Measurements from ENCODE around the gene BORCS5.
"Not testable (repeated sequence)": the region's sequence is repeated elsewhere in the genome, so short reads cannot be mapped to it uniquely, and the experiment has no call there.

The BORCS5 gene

DNA sequence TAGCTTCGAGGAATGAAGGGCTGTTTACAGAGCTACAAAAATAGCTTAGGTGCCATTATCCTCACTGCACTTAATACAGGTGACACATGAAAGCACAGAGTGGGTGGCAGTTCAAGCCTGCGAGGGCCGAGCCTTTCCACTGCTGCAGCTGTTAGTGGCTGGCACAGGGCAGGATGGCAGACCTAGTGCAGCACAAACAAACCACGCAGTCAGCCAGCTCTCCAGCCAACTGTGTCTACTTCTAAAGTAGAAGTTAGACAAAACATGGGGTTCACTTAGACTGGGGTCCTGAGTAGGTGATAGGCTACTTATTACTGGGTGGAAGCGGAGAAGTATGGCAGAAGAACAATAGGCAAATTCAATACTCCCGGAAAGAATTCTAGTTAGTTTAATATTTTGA is 110.4 kb downstream of the BORCS5 start:
- DNase-seq, result peak; percentile 54

DNA sequence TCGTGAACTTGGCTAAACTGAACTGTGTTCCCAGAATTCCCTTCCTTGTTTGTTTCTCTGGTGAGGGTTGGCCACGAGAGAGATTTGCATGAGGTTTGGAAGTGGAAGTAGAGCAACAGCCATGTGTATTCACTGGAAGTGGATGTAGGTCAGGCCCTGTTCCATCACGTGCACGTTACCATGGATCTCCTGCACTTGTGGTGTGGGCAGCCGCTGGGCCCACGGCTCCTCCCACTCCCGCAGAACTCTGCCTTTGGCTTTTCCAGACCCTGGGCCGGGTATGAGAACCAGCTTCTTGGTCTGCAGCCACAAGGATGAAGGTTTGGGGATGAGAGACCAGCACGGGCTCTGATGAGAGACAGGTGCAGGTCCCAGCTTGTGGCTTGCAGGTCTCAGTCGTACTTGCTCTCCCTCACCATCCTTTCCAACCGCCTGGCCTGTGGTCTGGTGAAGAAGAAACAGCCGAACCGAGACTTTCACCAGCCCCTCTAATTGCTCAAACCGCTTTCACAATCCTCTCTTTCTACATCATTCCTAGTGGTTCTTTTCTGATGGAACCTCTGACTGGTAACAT is 110.9 kb downstream of the BORCS5 start:
- DNase-seq, result peak; percentile 66

DNA sequence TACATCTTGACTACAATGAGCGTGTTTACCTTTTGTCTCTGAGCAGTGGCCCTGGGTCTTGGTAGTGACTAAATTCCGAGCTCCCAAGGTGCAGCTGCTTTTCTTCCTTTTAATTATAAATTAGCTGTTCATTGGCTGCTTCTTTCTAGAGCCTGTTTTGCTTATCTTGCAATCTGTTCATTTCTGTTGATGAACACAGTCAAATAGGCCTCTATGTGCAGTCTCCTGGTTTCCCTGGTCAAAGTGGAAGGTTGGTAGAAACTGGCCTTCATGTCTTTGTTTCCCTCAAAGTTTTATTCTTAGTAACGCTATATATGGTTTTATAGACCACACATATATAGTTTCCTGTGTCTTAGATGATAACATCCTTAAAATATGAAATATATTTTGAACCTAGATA is 111.7 kb downstream of the BORCS5 start:
- no peak for DNase-seq

DNA sequence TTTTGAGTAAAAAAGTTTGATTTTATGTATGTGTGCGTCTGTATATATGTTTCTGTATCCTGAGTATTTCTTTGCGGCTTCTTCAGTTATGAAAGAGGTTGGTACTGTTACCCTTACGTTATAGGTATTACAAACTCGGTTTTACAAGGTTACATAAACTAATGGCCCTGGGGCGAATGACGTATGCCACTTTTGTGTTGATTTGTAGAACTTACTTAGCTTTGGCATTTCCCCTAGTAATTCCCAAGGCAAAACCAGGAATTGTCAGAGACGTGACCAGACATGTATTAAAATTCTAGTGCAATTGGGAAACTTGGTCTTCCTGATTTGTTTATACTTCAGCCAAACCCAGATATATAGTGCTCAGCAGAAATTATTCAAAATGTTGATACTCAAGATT is 112.5 kb downstream of the BORCS5 start:
- DNase-seq, result no peak

DNA sequence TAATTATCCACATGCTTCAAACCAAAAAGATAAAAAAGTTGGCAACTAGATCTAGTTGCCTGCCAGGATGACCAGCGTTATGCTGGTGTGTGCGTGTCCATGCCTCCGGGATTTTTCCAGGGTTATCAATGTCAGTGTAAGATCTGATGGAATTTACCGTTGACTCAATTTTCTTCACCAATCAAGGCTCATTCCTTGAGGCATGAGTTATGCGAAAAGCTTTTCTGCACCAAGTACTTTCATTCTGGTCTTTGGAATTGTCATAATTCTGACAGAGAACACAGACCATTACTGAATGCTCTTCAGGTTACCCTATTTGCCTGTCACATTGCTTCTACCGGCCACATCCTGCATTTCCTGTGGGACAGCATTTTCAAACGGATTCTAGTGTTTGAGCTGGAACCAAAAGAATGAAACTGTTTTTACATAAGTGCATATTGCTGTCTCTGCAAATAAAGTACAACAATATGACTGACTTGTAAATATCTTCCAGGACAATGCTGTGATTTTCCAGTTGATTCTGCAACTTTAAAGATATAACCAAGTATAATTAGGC is 114.0 kb downstream of the BORCS5 start:
- no peak for DNase-seq

DNA sequence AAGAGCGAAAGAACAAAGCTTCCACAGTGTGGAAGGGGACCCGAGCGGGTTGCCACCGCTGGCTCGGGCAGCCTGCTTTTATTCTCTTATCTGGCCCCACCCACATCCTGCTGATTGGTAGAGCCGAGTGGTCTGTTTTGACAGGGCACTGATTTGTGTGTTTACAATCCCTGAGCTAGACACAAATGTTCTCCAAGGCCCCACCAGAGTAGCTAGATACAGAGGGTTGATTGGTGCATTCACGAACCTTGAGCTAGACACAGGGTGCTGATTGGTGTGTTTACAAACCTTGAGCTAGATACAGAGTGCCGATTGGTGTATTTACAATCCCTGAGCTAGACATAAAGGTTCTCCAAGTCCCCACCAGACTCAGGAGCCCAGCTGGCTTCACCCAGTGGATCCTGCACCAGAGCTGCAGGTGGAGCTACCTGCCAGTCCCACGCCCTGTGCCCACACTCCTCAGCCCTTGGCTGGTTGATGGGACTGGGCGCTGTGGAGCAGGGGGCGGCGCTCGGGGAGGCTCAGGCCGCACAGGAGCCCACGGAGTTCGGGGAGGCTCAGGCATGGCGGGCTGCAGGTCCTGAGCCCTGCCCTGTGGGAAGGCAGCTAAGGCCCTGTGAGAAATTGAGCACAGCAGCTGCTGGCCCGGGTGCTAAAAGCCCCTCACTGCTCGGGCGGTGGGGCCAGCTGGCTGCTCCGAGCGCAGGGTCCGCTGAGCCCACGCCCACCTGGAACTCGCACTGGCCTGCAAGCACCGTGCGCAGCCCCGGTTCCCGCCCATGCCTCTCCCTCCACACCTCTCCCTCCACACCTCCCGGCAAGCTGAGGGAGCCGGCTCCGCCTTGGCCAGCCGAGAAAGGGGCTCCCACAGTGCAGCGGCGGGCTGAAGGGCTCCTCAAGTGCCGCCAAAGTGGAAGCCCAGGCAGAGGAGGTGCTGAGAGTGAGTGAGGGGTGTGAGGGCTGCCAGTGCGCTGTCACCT is 115.4 kb downstream of the BORCS5 start:
- DNase-seq, result not testable (repeated sequence)

DNA sequence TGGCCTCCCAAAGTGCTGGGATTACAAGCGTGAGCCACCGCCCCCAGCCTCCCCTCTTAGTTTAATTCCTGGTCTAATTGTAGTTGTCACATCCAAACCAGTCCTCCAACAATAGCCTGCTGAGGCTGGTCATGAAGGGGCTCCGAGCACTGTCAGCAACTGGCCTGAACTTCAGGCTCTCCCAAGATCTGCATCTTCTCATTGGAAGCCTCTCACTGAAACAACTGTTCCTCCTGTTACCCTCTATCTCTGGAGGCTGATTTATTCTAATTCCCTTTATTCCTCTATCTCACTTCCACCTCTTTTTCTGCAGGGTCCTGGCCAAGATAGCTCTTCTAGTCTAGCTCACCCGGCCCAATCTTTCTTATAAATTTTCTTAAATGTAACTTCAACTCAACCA is 116.3 kb downstream of the BORCS5 start:
- DNase-seq, result no peak

DNA sequence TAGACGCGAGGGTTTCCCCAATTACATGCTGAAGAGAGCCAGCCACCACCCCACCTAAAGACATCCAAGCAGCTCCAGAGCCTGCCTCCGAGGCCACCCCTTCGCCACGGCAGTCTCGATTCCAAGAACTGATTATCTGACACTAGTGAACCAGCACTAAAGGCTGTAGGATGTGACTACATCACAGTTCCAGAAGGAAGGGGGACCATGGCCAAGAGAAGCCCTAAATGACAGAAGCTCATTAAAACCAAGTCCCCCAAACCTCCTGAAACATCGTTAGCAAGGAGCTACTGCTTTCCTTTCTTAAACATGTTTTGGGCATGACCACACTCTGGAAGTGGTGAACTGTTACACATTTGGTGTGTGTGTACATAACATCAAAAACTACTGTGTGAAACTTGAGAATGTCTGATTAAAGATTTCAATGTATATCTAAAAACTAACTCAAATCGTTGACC is 117.6 kb downstream of the BORCS5 start:
- DNase-seq, result peak; percentile 57

DNA sequence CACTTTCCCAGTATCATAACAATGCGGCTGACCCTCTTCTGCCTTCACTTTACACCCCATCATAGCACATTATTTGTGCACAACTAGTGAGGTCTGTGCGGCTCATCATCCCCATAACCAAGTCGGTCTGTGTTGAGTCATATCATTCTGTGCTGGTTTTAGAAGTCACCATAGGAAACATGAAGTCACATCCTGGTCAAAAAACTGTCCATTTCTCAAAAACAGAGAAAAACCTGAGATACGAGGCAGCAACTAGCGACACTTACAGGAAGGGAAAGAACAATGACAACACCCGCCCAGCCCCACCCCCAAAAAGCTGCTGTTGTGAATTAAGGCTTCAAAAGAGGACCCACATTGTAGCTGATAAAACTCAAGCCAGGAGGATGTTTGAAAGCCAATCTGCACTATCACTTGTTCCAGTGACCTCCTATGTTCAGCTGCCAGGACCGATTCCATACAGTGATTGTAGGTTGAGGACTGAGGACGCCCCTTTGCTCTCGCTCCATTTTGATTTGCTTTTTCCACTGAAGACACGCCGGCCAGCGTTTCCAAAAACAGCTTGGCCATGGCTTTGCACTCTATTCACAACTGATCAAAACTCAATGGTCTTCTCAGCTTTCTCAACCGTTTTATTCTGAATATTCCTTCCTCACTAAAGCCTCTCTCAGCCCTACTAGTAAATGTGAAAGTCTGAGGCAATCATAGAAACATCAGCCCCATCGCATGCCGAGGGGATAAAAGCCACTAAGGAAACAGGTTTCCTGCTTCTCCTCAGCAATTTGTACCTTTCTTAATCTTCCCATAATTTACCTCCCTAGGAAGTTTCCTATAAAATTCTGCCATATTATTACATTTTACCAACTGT is 118.3 kb downstream of the BORCS5 start:
- DNase-seq, result peak; percentile 64

DNA sequence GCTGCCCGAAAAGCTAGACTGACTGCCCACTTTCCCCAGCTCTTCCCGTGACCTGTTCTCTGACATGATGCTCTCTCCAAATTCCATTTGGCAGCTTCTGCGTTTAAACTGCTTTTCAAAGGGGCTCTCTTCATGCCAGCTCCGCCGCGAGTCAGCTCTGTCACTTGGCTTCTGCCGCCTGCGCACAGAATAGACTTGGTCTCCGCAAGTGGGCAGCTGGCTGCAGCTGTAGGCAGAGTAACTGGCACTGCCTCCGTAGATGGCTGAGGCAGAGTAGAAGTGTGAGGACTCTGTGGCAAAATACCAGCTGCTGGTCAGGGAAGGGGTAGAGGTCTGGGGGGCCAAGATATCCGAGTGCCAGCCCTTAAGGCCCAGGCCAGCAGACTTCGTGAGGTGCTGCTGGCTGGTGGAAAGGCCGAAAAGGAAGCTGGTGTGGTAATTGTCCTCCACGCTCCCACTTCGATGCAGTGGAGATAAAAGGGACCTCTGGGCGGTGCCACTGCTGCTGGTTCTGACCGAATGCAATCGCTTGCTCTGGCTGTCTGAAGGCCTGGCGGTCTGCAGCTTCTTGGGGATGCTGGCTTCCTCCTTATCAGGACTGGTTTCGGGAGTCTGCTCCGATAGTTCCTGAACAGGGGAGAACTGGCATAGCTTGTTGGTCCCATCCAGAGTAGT is 120.1 kb downstream of the BORCS5 start:
- DNase-seq, result no peak

DNA sequence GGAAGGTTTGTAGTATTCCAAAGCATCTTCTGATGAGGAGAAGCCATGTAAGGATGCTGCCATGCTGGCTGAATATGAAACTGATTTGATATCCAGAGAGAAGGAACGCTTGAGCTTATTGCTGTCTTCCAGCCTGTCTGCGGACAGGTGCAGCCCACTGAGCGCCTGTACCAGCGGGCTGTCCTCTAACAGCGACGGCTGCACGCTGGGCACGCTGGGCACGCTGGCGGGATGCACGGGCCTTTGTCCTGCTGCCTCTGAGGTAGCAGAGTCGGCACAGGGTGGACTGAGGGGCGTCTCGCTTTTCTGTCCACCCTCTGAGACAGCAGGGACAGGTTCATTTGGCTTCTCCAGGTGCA is 120.6 kb downstream of the BORCS5 start:
- DNase-seq, result no peak

DNA sequence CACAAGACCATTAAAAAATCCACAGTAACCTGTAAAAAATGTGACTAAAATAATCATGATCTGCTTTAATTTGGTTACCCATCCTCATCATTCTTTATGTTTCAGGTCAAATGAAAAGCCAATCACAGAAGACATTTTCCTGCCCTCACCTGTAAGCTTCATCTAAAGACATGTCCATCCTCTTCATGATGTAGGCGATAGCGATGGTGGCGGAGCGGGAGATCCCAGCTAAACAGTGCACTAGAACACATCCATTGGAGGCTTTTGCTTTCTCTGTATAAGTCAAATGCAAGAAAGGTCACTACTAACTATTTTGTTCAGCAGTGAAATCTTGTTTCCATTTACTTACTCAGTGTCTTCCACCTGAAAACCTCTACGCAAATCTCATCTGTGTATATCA is 123.2 kb downstream of the BORCS5 start:
- DNase-seq, result no peak

DNA sequence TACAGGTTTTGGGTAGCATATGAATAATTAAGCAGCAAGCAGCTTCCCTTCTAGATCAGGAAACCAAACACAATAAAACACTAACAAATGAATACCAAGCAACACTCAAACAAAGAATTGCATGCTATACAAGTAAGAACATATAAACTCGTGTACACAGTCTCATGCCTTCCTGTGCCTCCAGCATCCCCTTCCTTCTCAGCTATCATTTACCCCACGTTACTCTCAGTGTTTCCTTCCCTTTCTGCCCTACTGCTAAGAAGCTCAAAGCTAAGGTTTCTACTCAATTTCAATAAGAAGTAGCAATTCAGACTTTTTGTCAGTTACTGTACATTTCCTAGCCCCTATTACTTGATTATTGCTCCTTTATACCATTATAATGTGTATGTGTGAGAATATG is 124.8 kb downstream of the BORCS5 start:
- no peak for DNase-seq

DNA sequence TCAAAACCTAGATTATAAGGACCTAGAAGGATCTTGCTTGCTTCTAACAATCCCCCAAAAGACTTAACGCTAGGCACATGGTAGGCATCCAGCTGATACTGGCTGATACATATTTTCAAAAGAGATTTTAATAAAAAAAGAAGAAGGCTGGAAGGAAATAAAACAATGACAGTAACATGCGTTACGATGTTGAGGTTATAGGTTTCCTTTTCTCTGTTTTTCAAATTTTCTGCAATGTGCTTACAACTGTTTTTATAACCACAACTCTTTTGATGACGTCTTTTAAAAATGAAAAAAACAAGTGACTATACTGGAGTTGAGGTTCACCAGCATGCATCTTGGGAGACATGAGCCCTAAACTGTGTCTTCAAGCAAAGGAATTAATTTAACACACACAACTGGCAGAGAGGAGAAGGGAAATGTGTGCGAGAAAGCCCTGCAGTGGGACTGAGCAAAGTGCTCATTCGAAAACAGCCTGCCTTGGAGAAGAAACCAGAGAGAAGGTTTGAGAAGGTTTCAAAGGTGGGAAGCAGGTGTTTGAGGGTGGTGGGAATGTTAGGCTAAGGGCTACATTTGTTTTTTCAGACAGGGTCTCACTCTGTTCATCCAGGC is 125.4 kb downstream of the BORCS5 start:
- no peak for DNase-seq

DNA sequence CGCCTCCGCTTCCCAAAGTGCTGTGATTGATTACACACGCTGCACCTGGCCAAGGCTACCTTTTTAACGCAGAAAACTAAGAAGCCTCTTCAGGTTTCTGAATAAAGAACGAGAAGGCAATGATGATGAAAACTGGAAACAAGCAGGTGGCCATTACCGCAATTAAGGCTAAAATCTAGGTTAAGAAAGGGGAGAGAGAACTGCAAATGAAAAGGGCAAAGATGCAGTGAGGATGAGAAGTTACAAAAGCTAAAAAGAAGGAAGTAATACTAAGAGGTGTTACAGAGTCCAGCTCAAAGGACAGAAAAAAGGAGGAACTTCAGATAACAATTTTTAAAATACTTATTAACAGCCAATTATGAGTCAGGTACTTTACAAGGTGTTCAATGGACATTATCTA is 126.1 kb downstream of the BORCS5 start:
- DNase-seq, result no peak

DNA sequence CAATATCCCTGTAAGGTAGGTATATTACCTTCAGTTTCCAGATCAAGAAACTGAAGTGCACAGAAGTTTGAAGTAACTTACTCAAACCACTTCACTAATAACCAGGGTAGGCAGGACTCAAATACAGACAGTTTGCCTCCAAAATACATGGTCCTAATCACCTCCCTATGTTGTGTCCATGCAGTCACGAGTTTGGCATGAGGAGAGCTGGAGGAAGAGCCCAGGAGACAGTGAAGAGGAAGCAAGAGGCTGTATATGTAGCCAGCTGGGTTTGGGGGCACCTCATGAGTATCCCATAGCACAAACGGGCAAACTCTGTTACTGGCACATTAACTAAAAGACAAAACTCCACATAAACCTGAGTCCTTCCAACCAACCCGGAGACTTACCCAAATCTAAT is 126.6 kb downstream of the BORCS5 start:
- no peak for DNase-seq

DNA sequence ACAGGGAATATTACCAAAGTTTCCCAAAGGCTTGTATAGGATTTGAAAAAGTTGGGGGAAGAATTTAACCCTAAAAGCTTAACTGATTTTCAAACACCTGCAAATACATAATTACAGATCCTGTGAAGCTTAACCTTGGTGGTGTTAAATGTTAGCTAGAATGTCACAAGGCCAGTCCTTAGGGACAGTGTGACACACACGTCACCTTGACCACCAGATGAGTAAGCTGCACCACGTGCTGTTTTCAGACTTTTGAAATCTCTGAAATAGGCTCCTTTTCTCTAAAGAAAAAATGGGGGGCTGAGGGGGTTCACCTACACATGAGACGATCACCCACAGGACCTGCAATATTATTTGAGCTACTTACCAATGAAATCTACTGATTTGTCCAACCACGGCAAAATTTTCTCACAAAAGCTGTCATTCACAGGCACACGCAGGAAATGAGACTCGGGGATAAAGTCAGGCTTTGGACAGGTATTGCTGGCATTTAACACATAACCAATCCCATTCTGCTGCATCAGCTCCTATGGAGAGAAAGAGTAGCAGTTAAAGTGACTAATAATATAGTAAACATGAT is 129.9 kb downstream of the BORCS5 start:
- no peak for DNase-seq

DNA sequence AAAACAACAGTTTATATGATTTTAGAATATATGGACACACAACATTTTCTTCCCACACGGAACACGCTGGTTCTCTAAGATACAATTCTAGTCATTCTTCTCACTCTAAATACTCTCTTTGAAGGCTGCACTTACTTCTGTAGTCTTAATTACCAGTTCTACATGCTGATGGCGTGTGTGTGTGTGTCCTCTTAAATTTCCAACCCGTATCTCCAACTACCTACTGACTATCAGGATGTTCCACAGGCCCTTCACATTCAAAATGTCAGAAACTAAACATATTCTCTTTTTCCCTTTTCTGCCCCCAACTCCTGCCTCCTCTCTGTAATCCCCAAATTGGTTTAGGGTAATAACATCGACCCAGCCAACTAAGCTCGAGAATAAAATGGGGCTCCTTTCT is 130.6 kb downstream of the BORCS5 start:
- DNase-seq, result no peak

DNA sequence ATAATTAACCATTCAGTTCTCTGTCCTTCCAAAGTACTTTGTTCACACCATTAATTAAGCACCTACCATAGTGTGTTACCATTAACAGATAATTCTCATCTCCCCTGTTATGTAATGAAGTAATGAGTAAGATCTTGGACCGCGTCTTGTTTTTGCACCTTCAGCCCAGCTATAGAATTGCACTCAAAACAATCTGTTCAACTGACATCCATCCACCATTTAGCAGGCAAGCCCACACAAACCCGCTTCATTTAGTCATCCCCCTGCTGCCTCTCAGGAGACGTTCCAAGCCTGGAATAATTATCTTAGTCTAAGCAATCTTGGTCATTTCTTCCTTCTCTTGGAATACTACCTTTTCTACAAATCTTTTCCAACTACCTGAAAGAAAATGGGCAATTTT is 131.4 kb downstream of the BORCS5 start:
- no peak for DNase-seq

DNA sequence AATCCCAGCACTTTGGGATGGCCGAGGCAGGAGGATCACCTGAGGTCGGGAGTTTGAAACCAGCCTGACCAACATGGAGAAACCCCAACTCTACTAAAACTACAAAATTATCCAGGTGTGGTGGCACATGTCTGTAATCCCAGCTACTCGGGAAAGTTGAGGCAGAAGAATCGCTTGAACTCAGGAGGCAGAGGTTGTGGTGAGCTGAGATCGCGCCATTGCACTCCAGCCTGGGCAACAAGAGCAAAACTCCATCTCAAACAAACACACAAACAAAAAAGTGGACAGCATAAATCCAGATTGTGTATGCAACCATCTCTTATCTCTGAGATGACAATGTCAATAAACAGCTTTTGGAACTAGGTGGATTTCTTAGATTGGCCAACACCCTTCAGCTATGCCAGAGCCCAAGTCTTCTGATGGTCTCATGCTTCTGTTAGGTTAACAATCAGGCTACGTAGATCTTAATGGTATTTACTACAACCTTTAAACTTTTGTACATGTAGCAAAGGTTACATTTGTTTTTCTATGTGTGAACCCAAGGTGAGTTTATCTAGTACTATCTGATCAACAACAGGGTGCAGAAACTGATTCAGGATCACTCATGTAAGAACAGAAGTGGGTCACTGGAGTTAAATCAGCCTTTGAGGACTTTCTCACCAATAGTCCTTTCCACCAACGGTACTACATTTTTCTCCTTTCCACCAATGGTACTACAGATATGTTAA is 132.1 kb downstream of the BORCS5 start:
- no peak for DNase-seq

DNA sequence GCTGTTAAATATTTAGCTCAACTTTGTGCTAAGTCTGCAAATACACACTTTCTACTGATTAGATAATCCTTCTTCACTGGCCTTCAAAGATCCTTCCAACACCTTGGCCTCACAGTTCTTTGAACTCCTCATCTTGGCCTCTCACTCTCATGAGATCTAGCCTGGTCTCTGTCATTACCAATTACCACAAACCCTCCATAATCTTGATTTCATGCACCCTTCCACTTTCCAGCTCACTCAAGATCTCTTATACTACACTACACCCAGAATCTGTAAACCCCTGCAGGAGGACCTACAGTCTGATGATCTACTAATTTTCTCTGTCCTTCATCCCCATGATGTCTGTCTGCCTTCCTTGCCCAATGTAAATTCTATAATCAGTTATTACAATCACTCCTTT is 134.7 kb downstream of the BORCS5 start:
- no peak for DNase-seq
